ENCODE measurements around the gene OR4D2.

DNA sequence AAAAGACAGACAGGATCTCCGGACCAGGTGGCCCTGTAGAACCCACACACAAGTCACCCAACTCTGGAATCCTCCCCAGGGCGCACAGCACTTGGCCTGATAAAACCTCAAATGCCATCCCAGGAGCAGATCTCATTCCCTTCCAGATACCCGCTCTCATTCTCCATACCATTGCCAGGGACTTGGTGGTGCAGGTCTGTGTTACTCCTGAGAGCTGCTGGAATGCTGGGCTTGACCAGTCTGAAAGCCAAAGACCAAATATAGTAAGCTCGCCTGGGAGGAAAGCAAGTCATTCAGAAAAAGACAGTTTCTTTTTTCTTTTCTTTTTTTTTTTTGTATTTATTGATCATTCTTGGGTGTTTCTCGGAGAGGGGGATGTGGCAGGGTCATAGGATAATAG is 41.6 kb downstream of the OR4D2 start:
- TF ChIP-seq, protein P1, sequence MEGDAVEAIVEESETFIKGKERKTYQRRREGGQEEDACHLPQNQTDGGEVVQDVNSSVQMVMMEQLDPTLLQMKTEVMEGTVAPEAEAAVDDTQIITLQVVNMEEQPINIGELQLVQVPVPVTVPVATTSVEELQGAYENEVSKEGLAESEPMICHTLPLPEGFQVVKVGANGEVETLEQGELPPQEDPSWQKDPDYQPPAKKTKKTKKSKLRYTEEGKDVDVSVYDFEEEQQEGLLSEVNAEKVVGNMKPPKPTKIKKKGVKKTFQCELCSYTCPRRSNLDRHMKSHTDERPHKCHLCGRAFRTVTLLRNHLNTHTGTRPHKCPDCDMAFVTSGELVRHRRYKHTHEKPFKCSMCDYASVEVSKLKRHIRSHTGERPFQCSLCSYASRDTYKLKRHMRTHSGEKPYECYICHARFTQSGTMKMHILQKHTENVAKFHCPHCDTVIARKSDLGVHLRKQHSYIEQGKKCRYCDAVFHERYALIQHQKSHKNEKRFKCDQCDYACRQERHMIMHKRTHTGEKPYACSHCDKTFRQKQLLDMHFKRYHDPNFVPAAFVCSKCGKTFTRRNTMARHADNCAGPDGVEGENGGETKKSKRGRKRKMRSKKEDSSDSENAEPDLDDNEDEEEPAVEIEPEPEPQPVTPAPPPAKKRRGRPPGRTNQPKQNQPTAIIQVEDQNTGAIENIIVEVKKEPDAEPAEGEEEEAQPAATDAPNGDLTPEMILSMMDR (IDR thresholded peaks at IDR 0.05) = no peak
- TF ChIP-seq POLR2AphosphoS5 (IDR thresholded peaks at IDR 0.05; ENCODE audit: insufficient read depth in 1 of 2, low read depth in 1 of 2) = no peak
- TF ChIP-seq POLR2A (IDR thresholded peaks at IDR 0.05) = no peak

All from vagina (tissue), 2 donors.